A673 (cell line): ENCODE results near the gene CCDC39. TPM values are rescaled to one million over a fixed set of nuclear protein-coding genes. Genes with fewer than 3 reads are reported as not detected.

ENCODE experiments used
- BruUV-seq: library from RNA; stranded (reverse); fragments of 400-500 nt; replicated peaks from 2 replicates; lab custom pipeline; 2021; lab: Mats Ljungman, UMichigan
- CTCF ChIA-PET: fragments of 300-600 bp; sonication (Branson Sonifier 250); formaldehyde crosslinking; loops from one replicate; lab custom pipeline; 2022; ENCODE audit warnings: antibody characterized with exemption; lab: Charles Lee
- POLR2A ChIA-PET: fragments of 300-600 bp; sonication (Branson Sonifier 250); formaldehyde crosslinking; loops from one replicate; lab custom pipeline; 2022; ENCODE audit warnings: antibody characterized with exemption; ENCODE audit not compliant: low non-redundant PET; lab: Charles Lee
- DNase-seq: peaks from one replicate; pipeline ENCODE4 v3.0.0-alpha.2; 2015; ENCODE audit warnings: low spot score
- H3K27ac ChIP-seq: fragments of 200-600 bp; sonication (generic); 2 replicates; pipeline ENCODE4 v1.5.1; 2016; ENCODE audit warnings: mixed run types, low read depth, mild to moderate bottlenecking, mixed read lengths, antibody characterized with exemption, low read length; ENCODE audit not compliant: poor library complexity, severe bottlenecking
- H3K27me3 ChIP-seq: fragments of 200-600 bp; sonication (generic); replicated peaks from 2 replicates; pipeline ENCODE4 v1.6.1; 2017; ENCODE audit warnings: mixed run types, low read depth, mild to moderate bottlenecking, mixed read lengths, antibody characterized with exemption, low read length; ENCODE audit not compliant: insufficient read depth, poor library complexity
- H3K36me3 ChIP-seq: fragments of 200-600 bp; sonication (generic); 2 replicates; pipeline ENCODE4 v1.6.1; 2016; ENCODE audit warnings: mixed run types, mild to moderate bottlenecking, mixed read lengths, antibody characterized with exemption, low read length; ENCODE audit not compliant: insufficient read depth, poor library complexity, severe bottlenecking
- H3K4me1 ChIP-seq: fragments of 200-600 bp; sonication (generic); 2 replicates; pipeline ENCODE4 v1.6.1; 2017; ENCODE audit warnings: mixed run types, mild to moderate bottlenecking, mixed read lengths, antibody characterized with exemption, low read length; ENCODE audit not compliant: insufficient read depth, poor library complexity, severe bottlenecking
- H3K4me3 ChIP-seq: fragments of 200-600 bp; sonication (generic); 2 replicates; pipeline ENCODE4 v1.5.1; 2016; ENCODE audit warnings: low read depth, mixed run types, mild to moderate bottlenecking, mixed read lengths, low read length; ENCODE audit not compliant: poor library complexity, severe bottlenecking
- H3K9me3 ChIP-seq: fragments of 200-600 bp; sonication (generic); 2 replicates; pipeline ENCODE4 v1.6.1; 2016; ENCODE audit warnings: mixed run types, low read depth, mild to moderate bottlenecking, mixed read lengths, antibody characterized with exemption, low read length; ENCODE audit not compliant: poor library complexity, severe bottlenecking
- EZH2 ChIP-seq: fragments of 200-600 bp; sonication (generic); IDR thresholded peaks from 2 replicates; pipeline ENCODE4 v1.6.1; 2017; ENCODE audit warnings: borderline replicate concordance, low read depth, mild to moderate bottlenecking, mixed read lengths, antibody characterized with exemption, low read length; ENCODE audit not compliant: poor library complexity, severe bottlenecking
- intact Hi-C: fragments of 100-400 bp; cut with micrococcal nuclease; formaldehyde crosslinking; loops from one replicate; pipeline ENCODE4 v1.10.0; 2022; ENCODE audit not compliant: unreplicated experiment
- total RNA-seq: library from RNA; stranded (reverse); gene quantifications from 2 replicates; pipeline ENCODE4 v1.2.3, GENCODE V29; 2021
- TF ChIP-seq, protein P1 (sequence below): fragments of 300-800, 200-600 bp; sonication (generic); conservative IDR thresholded peaks from 2 replicates; pipeline ENCODE4 v1.5.1; 2017; ENCODE audit warnings: low read depth, mild to moderate bottlenecking, antibody characterized with exemption, low read length, moderate library complexity, mixed read lengths

The CCDC39 gene
- total RNA-seq, 1 experiment from 2014 or later: not detected

DNA sequence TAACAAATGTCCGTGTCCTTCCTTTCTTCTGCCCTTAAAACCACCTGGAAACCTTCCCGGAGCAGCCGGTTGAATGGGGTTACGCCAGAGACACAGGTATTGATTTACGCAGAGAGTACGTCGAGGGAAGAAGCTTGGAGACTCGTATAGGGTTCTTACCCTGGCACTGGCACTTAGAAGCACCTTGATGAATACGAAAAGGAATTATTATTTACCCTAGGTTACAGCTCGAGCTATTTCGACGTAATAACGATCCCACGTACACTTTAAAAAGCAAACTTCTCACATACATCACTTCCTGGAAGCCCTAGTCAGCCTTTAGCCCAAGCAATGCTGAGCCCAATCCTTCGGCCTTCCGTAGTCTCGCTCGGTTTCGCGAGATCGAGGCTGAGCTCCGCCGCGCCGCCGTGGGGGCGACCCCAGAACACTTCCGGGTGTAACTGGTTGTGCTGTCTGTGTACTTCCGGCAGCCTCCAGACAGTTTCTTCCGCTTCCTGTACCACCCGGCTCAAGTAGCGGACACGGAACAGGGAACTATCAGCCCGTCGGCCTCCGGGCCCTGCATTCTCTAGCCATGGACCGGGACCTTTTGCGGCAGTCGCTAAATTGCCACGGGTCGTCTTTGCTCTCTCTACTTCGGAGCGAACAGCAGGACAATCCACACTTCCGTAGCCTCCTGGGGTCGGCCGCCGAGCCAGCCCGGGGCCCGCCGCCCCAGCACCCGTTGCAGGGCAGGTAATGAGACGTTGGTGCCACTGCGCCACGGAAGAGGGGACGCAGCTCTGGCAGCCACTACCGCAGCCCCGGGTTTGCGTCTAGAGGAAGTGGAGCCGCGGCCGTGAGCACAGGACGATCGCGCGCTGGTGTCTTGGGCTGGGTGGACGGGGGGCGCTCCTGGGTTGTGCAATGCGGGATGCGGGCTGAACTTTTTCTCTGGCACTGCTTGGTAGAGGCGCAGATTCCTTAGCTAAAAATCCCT, 77.3 kb downstream of the CCDC39 start, which contains the start of gene TTC14:
TTC14 (plus strand) TSS at position 476 of the 979 bp plus-strand sequence; CDS start at position 575, 99 bp downstream.
- no TSS peak for BruUV-seq
- intact Hi-C loops: loop anchor here (5.0 kb wide), 2 partner anchors 835 to 950 kb away; partner anchors contain the start of gene USP13
- CTCF ChIA-PET: no interaction called here

GRCh38 chr3:180600473-180600872, 78.8 kb downstream of the CCDC39 start:
- ChIA-PET CTCF (no interaction called here), POLR2A (no interaction called here)
- no TSS peak for BruUV-seq
- Histone ChIP-seq H3K36me3 (peaks cover 17% of the 10 kb centered on the region), H3K4me3 (no peak overlapping the region), H3K27ac (no peak overlapping the region), H3K27me3 (no peaks in the 10 kb centered on the region), H3K4me1 (no peaks in the 10 kb centered on the region), H3K9me3 (no peaks in the 10 kb centered on the region)
- DNase-seq: no peak
- no peak for TF ChIP-seq EZH2
- TF ChIP-seq, protein P1, sequence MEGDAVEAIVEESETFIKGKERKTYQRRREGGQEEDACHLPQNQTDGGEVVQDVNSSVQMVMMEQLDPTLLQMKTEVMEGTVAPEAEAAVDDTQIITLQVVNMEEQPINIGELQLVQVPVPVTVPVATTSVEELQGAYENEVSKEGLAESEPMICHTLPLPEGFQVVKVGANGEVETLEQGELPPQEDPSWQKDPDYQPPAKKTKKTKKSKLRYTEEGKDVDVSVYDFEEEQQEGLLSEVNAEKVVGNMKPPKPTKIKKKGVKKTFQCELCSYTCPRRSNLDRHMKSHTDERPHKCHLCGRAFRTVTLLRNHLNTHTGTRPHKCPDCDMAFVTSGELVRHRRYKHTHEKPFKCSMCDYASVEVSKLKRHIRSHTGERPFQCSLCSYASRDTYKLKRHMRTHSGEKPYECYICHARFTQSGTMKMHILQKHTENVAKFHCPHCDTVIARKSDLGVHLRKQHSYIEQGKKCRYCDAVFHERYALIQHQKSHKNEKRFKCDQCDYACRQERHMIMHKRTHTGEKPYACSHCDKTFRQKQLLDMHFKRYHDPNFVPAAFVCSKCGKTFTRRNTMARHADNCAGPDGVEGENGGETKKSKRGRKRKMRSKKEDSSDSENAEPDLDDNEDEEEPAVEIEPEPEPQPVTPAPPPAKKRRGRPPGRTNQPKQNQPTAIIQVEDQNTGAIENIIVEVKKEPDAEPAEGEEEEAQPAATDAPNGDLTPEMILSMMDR: no peak
- intact Hi-C loops: loop anchor here (5.0 kb wide), 2 partner anchors 833 to 948 kb away; partner anchors contain the start of gene USP13

More for the DNA sequence above, 77.3 kb downstream of the CCDC39 start, which contains the start of gene TTC14:
- Histone ChIP-seq H3K4me3 (peak within 1 kb of the TSS; percentile 83), H3K27me3 (no peaks in the 10 kb centered on the region), H3K36me3 (peaks cover 32% of the 10 kb centered on the region), H3K4me1 (no peaks in the 10 kb centered on the region), H3K9me3 (no peaks in the 10 kb centered on the region), H3K27ac (peak within 1 kb of the TSS; percentile 74)
- TF ChIP-seq, protein P1: peak; percentile 20; the same call in 1 of the 2 replicates
- TF ChIP-seq EZH2: no peak
- peak; percentile 96 for DNase-seq
- POLR2A ChIA-PET: interaction anchor here (0.7 to 0.9 kb wide), 2 partner anchors 841 to 1313 kb away, joined by 3 read pairs; no protein-coding TSS in a partner anchor

DNA sequence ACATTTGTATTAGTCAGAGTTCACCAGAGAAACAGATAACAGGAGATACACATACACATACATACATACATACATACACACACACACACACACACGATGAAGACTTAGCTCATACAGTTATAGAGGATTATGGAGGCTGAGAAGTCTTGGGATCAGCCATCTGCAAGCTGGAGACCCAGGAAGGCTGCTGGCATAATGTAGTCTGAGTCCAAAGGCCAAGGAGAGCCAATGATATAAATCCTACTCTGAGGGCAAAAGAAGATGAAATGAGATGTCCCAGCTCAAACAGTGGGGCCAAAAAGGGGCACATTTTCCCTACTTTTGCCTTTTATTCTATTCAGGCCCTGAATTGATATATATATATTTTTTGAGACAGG, 83.7 kb downstream of the CCDC39 start:
- Histone ChIP-seq H3K27ac (no peak overlapping the region), H3K36me3 (no peaks in the 10 kb centered on the region), H3K27me3 (no peaks in the 10 kb centered on the region), H3K9me3 (no peaks in the 10 kb centered on the region), H3K4me1 (no peaks in the 10 kb centered on the region), H3K4me3 (no peak overlapping the region)
- TF ChIP-seq EZH2: no peak
- TF ChIP-seq, protein P1: no peak
- intact Hi-C loops: loop anchor here (2.0 to 5.0 kb wide), 2 partner anchors 667 to 783 kb away; no protein-coding TSS in a partner anchor
- POLR2A ChIA-PET: no interaction called here
- no peak for DNase-seq
- CTCF ChIA-PET: interaction anchor here (0.9 to 1.0 kb wide), 2 partner anchors 667 to 835 kb away, joined by 3 read pairs; no protein-coding TSS in a partner anchor
- no TSS peak for BruUV-seq
